ACHN (cell line): ENCODE data around the gene NR2C1.
A peak's percentile ranks its signal among the peaks of the same experiment; 100 is the strongest.
"Not testable (repeated sequence)": the region's sequence is repeated elsewhere in the genome, so short reads cannot be mapped to it uniquely, and the experiment has no call there.

Experiments used
- DNase-seq: peaks from one replicate; pipeline ENCODE4 v3.0.0-alpha.2; 2015
- in situ Hi-C: cut with HindIII; loops from 2 replicates; pipeline ENCODE4 v1.10.0; 2017; ENCODE audit warnings: low sequenced_read_pairs, low pct_ligation_motif_present, low pct_unique_long_range_greater_than_20kb

NR2C1 gene

GRCh38 chr12:95095866-95096265 lies 22.4 kb upstream of the NR2C1 start:
- in situ Hi-C loops = not testable (repeated sequence)

DNA sequence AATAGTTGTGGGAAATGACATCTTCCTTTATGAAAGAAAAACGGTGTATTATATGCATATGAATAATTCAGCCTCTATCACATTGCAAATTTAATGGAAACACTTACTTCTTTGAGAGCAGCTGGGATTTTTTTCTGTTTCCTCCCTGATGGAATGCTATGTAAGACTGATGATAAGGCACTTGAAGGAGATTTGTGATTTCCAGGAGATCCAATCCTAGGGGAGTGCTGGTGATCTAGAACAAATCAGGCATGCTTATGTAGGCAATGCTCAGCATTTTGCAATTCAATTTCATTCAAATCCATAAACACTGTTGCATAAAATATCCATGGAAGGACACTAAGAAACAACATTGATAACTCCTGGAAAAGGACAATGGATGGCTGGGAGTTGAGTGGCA lies 16.0 kb upstream of the NR2C1 start:
- in situ Hi-C loops = no loop called here
- no peak for DNase-seq

More at GRCh38 chr12:95095866-95096265, 22.4 kb upstream of the NR2C1 start:
- not testable (repeated sequence) for DNase-seq

DNA sequence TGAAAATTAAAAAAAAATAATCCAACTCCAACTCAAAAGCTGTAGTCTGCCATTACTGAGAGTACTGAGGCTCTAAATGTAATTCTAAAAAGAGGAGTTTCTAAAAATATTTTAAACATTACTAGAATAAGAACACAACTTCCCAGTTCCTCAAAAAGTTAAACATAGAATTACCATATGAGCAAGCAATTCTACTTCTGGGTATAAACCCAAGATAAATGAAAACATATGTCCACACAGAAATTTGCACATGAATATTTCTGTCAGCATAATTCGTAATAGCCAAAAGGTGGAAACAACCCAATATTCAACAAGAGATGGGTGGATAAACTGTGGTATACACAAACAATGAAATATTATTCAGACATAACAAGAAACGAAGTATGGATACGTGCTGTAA lies 15.0 kb upstream of the NR2C1 start:
- in situ Hi-C loops = no loop called here
- no peak for DNase-seq

GRCh38 chr12:95085612-95086011 lies 12.2 kb upstream of the NR2C1 start:
- in situ Hi-C loops = no loop called here

GRCh38 chr12:95083938-95084337 lies 10.5 kb upstream of the NR2C1 start:
- in situ Hi-C loops = no loop called here
- DNase-seq = peak; percentile 71

More at GRCh38 chr12:95085612-95086011, 12.2 kb upstream of the NR2C1 start:
- DNase-seq = no peak

GRCh38 chr12:95083471-95083870 lies 10.1 kb upstream of the NR2C1 start:
- in situ Hi-C loops = no loop called here
- DNase-seq = no peak

DNA sequence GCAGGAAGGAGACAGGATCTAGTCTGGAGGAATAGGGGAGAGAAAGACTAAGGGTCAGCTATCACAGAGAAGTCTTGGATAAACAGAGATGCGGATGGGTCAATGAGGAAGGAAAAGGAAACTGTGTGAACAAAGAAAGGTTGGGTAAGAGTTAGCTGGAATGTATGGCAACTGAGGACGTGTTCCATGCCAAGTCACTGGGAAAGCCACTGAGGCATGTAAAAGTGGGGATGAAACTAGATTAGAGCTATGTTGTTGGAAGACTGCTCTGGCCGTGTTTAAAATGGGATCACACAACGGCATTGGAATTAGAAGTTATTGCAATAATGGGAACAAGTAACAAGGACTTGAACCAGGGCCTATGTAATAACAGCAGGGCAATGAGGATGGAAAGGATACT lies 3.9 kb upstream of the NR2C1 start:
- in situ Hi-C loops = no loop called here
- no peak for DNase-seq

DNA sequence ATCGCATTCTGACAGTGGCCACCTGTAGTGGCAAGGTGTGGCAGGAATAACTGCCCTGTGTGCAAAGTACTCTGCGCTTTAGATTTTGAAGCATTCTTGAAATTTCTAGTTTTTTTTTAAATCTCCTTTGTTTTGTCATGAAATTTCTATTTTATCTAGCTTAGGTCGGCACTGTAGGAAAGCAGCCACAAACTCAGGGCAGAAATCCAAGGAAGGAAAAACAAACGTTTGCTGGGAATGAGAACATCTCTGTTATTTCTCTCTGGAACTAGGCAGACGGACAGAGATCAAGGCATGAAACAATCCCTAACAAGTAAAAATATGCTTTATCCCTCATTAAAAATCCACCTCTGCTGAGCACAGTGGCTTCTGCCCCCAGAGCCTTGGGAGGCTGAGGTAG lies 1.3 kb upstream of the NR2C1 start:
- in situ Hi-C loops = no loop called here

DNA sequence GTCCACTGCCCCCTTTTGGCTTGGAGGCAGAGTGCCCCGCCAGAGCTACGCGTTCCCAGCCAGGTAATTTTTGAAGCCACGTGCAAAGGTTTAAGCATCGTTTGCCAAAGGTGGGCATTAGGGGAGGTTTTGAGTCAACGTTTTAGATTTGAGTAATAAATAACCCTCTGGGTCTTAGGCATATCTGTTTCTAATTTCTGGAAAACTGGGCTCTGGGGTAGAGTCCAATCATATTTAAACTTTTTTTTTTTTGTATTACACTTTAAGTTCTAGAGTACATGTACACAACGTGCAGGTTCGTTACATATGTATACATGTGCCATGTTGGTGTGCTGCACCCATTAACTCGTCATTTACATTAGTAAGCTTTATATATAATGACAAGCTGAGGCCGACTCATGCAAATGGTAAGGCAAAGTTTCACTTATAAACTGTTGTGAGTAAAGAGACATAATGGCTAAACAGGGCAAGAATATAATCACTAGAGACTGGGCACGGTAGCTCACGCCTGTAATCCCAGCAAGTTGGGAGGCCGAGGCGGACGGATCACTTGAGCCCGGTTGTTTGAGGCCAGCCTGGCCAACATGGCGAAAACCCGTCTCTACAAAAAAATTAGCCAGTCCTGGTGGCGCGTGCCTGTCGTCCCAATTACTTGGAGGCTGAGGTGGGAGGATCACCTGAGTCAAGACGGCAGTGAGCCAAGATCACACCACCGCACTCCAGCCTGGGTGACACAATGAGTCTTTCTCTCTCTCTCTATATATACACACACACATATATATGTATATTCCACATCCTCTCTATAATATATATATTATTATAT lies 491 bp upstream of the NR2C1 start:
- no peak for DNase-seq
- in situ Hi-C loops = no loop called here

More for the DNA sequence above, 1.3 kb upstream of the NR2C1 start:
- no peak for DNase-seq

- no peak for DNase-seq
- in situ Hi-C loops = no loop called here
These were observed 3.0 kb downstream of the NR2C1 start for GRCh38 chr12:95070378-95070777.

DNA sequence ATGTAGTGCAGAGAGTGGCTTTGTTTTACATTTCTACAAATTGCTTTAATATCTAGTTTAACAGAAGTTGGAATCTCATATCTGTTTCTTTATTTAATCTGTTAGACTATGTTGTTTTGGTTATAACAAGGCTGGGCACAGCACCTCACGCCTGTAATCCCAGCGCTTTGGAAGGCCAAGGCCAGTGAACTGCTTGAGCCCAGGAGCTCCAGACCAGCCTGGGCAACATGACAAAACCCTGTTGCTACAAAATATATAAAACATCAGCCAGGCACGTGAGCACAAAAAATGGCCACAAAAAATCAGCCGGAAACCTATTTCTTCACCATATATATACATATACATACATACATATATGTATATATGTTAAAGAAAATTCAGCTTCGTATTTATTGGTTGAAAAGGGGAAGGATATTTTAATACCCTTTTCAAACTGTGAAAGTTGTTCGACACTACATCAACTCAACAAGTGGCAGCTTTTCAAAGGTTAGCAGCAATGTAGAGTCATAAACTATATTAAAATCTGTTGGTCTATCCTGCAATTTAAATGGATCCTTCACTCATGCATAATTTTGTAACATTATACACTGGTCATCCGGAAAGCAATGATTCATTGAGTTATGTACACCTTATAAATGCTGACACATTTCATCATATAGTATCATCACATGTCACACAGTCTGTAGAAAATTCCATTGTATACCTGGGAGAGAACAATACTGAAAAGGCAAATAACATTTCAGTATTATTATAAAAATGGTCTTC lies 7.1 kb downstream of the NR2C1 start:
- in situ Hi-C loops = no loop called here
- DNase-seq = no peak

DNA sequence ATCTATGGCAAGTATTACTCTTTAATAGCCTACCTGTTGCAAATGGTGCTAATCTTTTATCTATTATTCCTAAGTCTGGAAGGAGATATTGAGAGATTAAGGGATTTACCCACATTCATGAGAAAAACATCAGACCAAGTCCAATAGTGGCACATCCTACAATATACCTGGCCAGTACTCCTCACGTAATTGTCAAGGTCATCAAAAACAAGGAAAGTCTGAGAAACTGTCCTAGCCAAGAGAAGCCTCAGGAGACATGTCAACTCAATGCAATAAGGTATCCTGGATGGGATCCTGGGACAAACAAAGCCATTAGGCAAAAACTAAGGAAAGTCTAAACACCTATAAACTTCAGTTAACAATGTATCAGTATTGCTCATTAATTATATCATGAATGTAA lies 12.5 kb downstream of the NR2C1 start:
- DNase-seq = no peak
- in situ Hi-C loops = no loop called here

DNA sequence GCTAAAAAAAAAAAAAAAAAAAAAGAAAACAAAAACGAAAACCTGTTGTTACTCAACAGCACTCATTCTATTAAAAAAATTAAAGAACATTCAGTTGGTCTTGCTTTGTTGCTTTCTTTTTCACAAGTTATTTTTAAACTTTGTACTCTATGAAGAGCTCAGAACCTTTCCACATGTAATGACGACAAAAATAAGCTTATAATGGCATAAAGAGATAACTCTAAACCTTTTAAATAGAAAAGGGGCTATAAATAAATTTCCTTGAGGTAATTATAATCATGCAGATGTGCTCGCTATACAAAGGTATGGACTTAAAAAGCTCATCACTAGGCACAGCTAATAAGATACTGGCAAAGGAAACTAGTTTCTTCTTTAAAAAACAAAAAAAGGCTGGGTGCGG lies 13.4 kb downstream of the NR2C1 start:
- DNase-seq = no peak
- in situ Hi-C loops = no loop called here

DNA sequence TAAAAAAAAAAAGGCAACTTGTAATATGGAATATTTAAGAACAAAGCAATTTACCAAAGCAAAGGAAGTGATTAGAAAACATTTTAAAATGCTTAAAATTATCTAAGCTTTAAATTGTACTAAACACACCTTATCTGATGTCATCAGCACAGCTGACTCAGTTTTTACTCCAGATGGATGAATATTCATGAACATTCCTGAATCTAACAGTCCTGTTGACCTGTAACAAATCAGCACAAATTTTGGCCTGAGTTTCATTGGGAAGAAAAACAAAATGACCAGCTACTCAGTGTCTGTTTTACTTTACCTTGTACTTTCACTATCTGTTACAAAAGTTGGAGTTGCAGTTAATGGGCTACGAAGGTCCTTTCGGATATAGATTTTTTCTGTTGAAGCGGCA lies 16.0 kb downstream of the NR2C1 start:
- in situ Hi-C loops = no loop called here

GRCh38 chr12:95055057-95055456 lies 18.4 kb downstream of the NR2C1 start:
- DNase-seq = no peak
- in situ Hi-C loops = no loop called here

More for the DNA sequence above, 16.0 kb downstream of the NR2C1 start:
- DNase-seq = no peak

DNA sequence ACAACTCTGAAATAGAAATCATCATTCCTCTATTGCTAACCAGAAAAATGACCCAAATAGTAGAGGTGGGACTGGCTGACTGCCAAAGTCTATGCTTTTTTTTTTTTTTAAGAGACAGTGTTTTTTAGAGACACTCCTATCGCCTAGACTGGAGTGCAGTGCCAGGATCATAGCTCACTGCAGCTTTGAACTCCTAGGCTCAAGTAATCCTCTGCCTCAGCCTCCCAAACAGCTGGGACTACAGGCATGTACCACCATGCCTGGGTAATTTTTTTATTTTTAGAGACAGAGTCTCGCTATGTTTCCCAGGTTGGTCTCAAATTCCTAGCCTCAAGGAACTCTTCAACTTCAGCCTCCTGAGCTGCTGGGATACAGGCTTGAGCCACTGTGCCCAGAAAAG lies 19.2 kb downstream of the NR2C1 start:
- no peak for DNase-seq
- in situ Hi-C loops = no loop called here

GRCh38 chr12:95051241-95051640 lies 22.2 kb downstream of the NR2C1 start:
- no peak for DNase-seq

GRCh38 chr12:95037906-95038305 lies 35.5 kb downstream of the NR2C1 start:
- DNase-seq = no peak
- in situ Hi-C loops = no loop called here

More at GRCh38 chr12:95051241-95051640, 22.2 kb downstream of the NR2C1 start:
- in situ Hi-C loops = no loop called here

DNA sequence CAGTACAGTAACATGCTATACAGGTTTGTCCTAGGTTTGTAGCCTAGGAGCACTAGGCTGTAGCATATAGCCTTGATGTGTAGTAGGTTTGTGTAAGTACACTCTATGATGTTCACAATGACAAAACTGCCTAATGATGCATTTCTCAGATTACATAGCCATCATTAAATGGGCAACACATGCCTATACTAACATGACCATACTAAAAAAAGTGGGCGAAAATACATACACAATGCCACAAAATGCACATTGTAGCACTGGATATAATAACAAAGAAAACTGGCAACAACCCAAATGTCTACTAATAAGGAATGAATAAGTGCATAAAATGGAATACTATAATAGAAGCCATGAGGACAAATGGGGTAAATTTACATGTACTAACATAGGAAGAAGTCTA lies 38.7 kb downstream of the NR2C1 start:
- in situ Hi-C loops = no loop called here
- no peak for DNase-seq

GRCh38 chr12:95022477-95022876 lies 50.9 kb downstream of the NR2C1 start:
- DNase-seq = peak; percentile 74
- in situ Hi-C loops = no loop called here
